Peyer's patch (tissue), 4 donors: ENCODE data around the gene CTNNA2. TPM values are rescaled to one million over a fixed set of nuclear protein-coding genes. Genes with fewer than 3 reads are reported as not detected.

Experiments
- DNase-seq, 3 donors: peaks; one replicate each; pipeline ENCODE4 v3.0.0-alpha.2; 2017 to 2019
- H3K27ac ChIP-seq, 4 donors: fragments of 200-600 bp; sonication (generic); one replicate each; pipeline ENCODE4 v1.5.1; 2016 to 2019
- H3K27me3 ChIP-seq, 2 donors: fragments of 200-600 bp; sonication (generic); one replicate each; pipeline ENCODE4 v1.5.1; 2019
- H3K36me3 ChIP-seq, 3 donors: fragments of 200-600 bp; sonication (generic); one replicate each; pipeline ENCODE4 v1.5.1; 2016 to 2019
- H3K4me1 ChIP-seq, 4 donors: fragments of 200-600 bp; sonication (generic); one replicate each; pipeline ENCODE4 v1.5.1; 2016 to 2019
- H3K4me3 ChIP-seq, 4 donors: fragments of 200-600 bp; sonication (generic); 1 replicate in 3 of 4; 2 replicates in 1 of 4; pipeline ENCODE4 v1.5.1; 2016 to 2019; ENCODE audit warnings: mild to moderate bottlenecking in 1 of 4
- H3K9me3 ChIP-seq, 4 donors: fragments of 200-600 bp; sonication (generic); one replicate each; pipeline ENCODE4 v1.5.1; 2016 to 2019; ENCODE audit warnings: mild to moderate bottlenecking in 1 of 4
- POLR2A ChIP-seq, 2 donors: fragments of 450-650 bp; IDR thresholded peaks; one replicate each; pipeline ENCODE4 v1.5.1; 2017; ENCODE audit warnings: antibody characterized with exemption in 2 of 2, mild to moderate bottlenecking in 2 of 2, moderate library complexity in 2 of 2
- total RNA-seq, 4 donors: library from RNA; depleted of rRNA; stranded (reverse); fragments of >200 nt; gene quantifications; one replicate each; pipeline ENCODE4 v1.1.0, GENCODE V29; 2016
- TF ChIP-seq, protein P1 (sequence below), 6 experiments: fragments of 450-650 bp in 4 of 6; fragments of 200-600 bp in 2 of 6; sonication (generic) in 1 of 6; IDR thresholded peaks; one replicate each; pipeline ENCODE4 v1.5.1; 2017 to 2019; ENCODE audit warnings: antibody characterized with exemption in 6 of 6, mild to moderate bottlenecking in 3 of 6, moderate library complexity in 1 of 6

The CTNNA2 gene
- total RNA-seq, 4 donors from 2014 or later, result 0.67 to 5.3 (median 0.88) TPM; not detected in 1

DNA sequence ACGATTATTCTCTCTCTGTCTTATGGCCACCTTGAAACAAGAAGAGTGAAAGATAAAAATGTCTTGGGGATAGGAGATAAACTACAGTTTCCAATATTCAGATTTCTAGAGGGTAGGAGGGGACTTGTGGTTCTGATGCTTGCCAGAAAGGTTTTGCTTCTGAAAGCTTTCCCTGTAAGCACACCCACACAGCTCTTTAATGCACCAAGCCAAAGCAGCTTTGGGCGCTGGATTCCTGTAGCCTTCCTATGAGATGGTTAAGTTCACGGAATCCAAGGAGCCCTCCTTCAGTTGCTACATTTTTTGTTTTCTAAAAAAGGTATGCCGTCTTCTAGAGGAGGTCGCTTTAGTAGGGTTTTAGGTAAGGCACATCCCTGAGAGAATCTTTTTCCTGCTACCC, 786.8 kb downstream of the CTNNA2 start:
- H3K4me1 ChIP-seq, result peaks cover 0 to 6% (median 0%) of the 10 kb centered on the region in 4 donors
- no peaks in the 10 kb centered on the region for H3K9me3 ChIP-seq
- DNase-seq, result no peak
- no peak overlapping the region for H3K4me3 ChIP-seq
- H3K27ac ChIP-seq, result no peak overlapping the region
- H3K27me3 ChIP-seq, result peaks cover 0 to 17% of the 10 kb centered on the region in 2 donors
- H3K36me3 ChIP-seq, result no peaks in the 10 kb centered on the region
- TF ChIP-seq, protein P1, sequence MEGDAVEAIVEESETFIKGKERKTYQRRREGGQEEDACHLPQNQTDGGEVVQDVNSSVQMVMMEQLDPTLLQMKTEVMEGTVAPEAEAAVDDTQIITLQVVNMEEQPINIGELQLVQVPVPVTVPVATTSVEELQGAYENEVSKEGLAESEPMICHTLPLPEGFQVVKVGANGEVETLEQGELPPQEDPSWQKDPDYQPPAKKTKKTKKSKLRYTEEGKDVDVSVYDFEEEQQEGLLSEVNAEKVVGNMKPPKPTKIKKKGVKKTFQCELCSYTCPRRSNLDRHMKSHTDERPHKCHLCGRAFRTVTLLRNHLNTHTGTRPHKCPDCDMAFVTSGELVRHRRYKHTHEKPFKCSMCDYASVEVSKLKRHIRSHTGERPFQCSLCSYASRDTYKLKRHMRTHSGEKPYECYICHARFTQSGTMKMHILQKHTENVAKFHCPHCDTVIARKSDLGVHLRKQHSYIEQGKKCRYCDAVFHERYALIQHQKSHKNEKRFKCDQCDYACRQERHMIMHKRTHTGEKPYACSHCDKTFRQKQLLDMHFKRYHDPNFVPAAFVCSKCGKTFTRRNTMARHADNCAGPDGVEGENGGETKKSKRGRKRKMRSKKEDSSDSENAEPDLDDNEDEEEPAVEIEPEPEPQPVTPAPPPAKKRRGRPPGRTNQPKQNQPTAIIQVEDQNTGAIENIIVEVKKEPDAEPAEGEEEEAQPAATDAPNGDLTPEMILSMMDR (IDR thresholded peaks at IDR 0.05), result no peak
- no peak for TF ChIP-seq POLR2A (IDR thresholded peaks at IDR 0.05)

DNA sequence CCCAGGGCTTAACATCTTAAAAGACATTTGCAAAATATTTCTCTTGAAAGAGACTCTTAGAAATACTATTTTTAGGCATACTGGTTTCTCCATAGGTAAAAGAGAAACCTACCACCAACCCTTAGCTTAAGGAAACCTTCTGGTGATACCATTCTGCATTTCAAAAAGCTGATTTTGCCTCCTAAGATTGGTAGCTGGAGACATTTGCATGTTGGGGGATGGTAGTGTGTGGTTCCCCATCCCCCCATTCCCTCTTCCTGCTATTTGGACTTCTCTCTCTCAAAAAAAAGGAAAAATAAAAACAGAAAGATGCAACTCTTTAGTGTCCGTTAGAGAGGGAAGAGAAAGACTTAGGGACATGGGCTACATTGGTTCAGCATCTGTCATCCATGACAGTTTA, 787.5 kb downstream of the CTNNA2 start:
- H3K4me1 ChIP-seq, result peaks cover 0 to 6% (median 0%) of the 10 kb centered on the region in 4 donors
- H3K27me3 ChIP-seq, result peaks cover 0 to 17% of the 10 kb centered on the region in 2 donors
- no peaks in the 10 kb centered on the region for H3K36me3 ChIP-seq
- H3K4me3 ChIP-seq, result no peak overlapping the region
- no peak for DNase-seq
- no peak overlapping the region for H3K27ac ChIP-seq
- TF ChIP-seq POLR2A (IDR thresholded peaks at IDR 0.05), result no peak
- TF ChIP-seq, protein P1 (IDR thresholded peaks at IDR 0.05), result no peak
- no peaks in the 10 kb centered on the region for H3K9me3 ChIP-seq

DNA sequence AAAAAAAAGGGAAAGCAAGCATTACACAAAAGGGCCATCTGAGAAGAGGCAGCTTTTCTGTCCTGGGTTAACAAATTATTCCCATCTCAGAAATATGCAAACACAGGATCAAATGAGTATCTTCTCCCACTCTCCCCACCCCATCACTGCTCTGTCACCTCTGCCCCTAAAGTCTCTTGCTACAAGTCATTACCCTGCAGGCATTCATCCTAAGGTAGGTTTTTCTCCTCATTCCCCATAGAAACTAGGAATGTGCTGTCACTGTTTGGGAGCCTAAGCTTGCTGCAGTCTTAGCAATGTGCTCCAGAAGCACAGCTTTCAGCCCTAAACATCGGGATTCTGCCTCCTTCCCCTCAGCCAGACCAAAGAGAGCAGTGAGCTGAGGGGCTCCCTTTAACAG, 788.1 kb downstream of the CTNNA2 start:
- Histone ChIP-seq H3K27me3 (peaks cover 0 to 17% of the 10 kb centered on the region in 2 donors), H3K4me1 (peaks cover 0 to 6% (median 0%) of the 10 kb centered on the region in 4 donors), H3K9me3 (no peaks in the 10 kb centered on the region), H3K4me3 (no peak overlapping the region), H3K36me3 (no peaks in the 10 kb centered on the region), H3K27ac (no peak overlapping the region)
- DNase-seq, result no peak
- no peak for TF ChIP-seq POLR2A (IDR thresholded peaks at IDR 0.05)

DNA sequence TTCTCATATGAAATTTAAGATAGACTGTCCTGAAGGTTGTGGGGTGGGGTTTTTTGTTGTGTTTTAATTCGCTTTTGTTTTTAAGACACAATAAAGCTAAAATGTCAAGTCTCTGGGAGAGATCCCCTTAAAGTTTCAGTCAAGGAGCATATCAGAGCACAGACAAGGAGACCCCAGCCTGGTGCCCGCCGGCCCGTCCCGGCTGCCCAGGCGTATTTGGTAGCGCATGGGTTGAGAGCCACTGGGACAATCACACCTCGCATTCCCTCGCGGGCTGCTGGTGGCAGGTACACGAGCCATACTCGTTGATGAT, 789.1 kb downstream of the CTNNA2 start:
- Histone ChIP-seq H3K4me3 (peak overlapping the region in 1 of 4 donors; percentile 41), H3K9me3 (no peaks in the 10 kb centered on the region), H3K4me1 (peaks cover 0 to 6% (median 0%) of the 10 kb centered on the region in 4 donors), H3K36me3 (no peaks in the 10 kb centered on the region), H3K27me3 (peaks cover 0 to 17% of the 10 kb centered on the region in 2 donors), H3K27ac (no peak overlapping the region)
- no peak for DNase-seq
- TF ChIP-seq POLR2A (IDR thresholded peaks at IDR 0.05), result no peak
- TF ChIP-seq, protein P1 (IDR thresholded peaks at IDR 0.05), result no peak

DNA sequence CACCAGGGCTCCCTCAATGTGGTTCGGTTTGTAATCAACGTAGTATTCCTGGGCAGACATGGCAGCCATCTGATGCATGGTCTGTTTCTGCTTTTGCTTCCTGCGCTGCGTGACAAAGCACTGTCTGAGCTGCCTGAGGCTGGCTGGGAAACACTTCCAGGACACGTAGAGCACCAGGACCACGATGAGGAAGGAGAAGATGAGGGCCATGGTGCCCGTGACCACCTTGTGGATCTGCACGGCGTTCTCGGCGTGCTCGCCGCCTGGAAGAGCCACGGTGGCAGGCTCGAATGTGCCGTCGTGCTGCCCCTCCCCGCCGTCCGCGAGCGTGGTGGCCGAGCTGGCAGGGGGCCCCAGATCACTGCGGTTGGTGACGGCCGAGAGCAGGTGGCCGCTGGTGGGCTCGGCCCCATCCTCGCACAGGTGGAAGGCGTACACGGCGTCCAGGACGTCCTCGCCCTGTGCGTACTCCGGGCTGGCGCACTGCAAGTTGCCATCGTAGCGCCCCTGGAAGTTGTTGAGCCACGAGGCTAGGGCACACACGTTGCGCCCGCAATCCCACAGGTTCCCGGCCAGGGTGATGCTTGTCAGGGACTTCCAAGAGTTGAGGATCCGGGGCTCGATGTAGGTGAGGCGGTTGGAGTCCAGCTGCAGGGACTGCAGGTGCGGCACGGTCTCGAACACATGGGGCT, 789.6 kb downstream of the CTNNA2 start:
- no peak overlapping the region for H3K27ac ChIP-seq
- peak overlapping the region in 1 of 4 donors; percentile 41 for H3K4me3 ChIP-seq
- DNase-seq, result no peak
- no peaks in the 10 kb centered on the region for H3K9me3 ChIP-seq
- TF ChIP-seq, protein P1 (IDR thresholded peaks at IDR 0.05), result no peak
- TF ChIP-seq POLR2A (IDR thresholded peaks at IDR 0.05), result no peak
- H3K4me1 ChIP-seq, result peaks cover 0 to 6% (median 0%) of the 10 kb centered on the region in 4 donors
- H3K36me3 ChIP-seq, result no peaks in the 10 kb centered on the region
- H3K27me3 ChIP-seq, result peaks cover 0 to 17% of the 10 kb centered on the region in 2 donors

DNA sequence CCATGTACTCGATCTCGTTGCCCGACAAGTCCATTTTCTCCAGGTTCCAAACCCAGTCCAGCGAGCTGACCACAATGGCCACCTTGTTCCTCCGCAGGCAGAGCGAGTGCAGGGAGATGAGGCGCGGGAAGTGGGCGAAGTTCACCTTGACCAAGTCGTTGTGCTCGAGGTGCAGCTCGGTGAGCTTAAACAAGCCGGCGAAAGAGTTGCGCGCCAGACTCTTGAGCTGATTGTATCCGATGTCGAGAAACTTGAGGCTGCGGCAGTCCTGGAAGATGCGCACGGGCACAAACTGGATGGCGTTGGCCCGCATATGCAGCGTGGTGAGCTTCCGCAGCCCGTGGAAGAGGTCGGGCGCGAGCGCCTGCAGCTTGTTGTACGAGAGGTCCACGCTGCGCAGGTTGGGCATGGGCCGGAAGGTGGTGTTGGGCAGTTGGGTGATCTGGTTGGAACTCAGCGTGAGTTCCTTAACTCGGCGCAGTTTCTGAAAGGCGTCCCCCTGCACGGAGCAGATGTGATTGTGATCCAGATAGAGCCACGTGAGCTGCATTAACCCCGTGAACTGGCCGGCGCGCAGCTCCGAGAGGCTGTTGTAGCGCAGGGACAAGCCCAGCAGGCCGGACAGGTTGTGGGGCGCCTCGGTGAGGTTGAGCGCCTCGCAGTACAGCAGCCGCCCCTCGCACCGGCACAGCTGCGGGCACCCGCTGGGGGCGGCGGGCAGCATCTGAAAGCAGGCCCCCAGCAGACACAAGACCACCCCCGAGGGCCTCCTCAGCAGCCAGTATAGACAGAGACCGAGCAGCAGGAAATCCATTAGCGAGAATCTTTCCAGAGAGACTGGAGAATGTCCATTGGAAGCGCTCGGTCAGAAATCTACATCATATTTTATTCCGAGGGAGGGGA, 790.4 kb downstream of the CTNNA2 start:
- no peak for DNase-seq
- H3K4me3 ChIP-seq, result peak overlapping the region in 2 of 4 donors; percentile 14 to 41
- peaks cover 0 to 6% (median 0%) of the 10 kb centered on the region in 4 donors for H3K4me1 ChIP-seq
- no peak overlapping the region for H3K27ac ChIP-seq
- peaks cover 0 to 17% of the 10 kb centered on the region in 2 donors for H3K27me3 ChIP-seq
- H3K36me3 ChIP-seq, result no peaks in the 10 kb centered on the region
- no peaks in the 10 kb centered on the region for H3K9me3 ChIP-seq
- no peak for TF ChIP-seq POLR2A (IDR thresholded peaks at IDR 0.05)
- TF ChIP-seq, protein P1 (IDR thresholded peaks at IDR 0.05), result no peak
